H1 (cell line): ENCODE results near the gene RASL11B.

Experiments used
- CBX8 ChIP-seq: fragments of 300-800, 300-1000 bp; sonication (generic); IDR thresholded peaks from 2 replicates; pipeline ENCODE4 v1.7.1; 2016; ENCODE audit warnings: low read depth, low read length, borderline replicate concordance
- CHD2 ChIP-seq: IDR thresholded peaks from 2 replicates; pipeline ENCODE4 v1.6.1; 2012; ENCODE audit warnings: low read length, improper control_type of control experiment
- CREB1 ChIP-seq: IDR thresholded peaks from 2 replicates; pipeline ENCODE4 v1.6.1; 2012; ENCODE audit warnings: inconsistent platforms
- EP300 ChIP-seq, 2 experiments: IDR thresholded peaks; 1 replicate in 1 of 2; 2 replicates in 1 of 2; pipeline ENCODE4 v1.6.1; 2011 to 2012; ENCODE audit warnings: low read depth in 2 of 2, low read length in 2 of 2, mild to moderate bottlenecking in 2 of 2, borderline replicate concordance in 1 of 2, inconsistent platforms in 1 of 2, moderate library complexity in 1 of 2
- EZH2 ChIP-seq: fragments of 200-600 bp; sonication (generic); IDR thresholded peaks from 2 replicates; pipeline ENCODE4 v1.7.1; 2012; ENCODE audit warnings: low read depth, mild to moderate bottlenecking, moderate library complexity, low read length, inconsistent platforms; ENCODE audit not compliant: severe bottlenecking
- GABPA ChIP-seq: IDR thresholded peaks from 2 replicates; pipeline ENCODE4 v1.6.1; 2011; ENCODE audit warnings: mild to moderate bottlenecking, low read length, moderate library complexity, borderline replicate concordance; ENCODE audit not compliant: insufficient read depth
- NRF1 ChIP-seq: IDR thresholded peaks from 2 replicates; pipeline ENCODE4 v1.6.1; 2011; ENCODE audit warnings: mild to moderate bottlenecking, low read depth, low read length, improper control_type of control experiment
- PHF8 ChIP-seq: fragments of 200-600 bp; sonication (generic); conservative IDR thresholded peaks from 2 replicates; pipeline ENCODE4 v1.7.1; 2012; ENCODE audit warnings: low read depth, mild to moderate bottlenecking, inconsistent platforms, low read length, moderate library complexity
- POLR2A ChIP-seq, 2 experiments: IDR thresholded peaks; 1 replicate in 1 of 2; 2 replicates in 1 of 2; pipeline ENCODE4 v1.6.1; 2011; ENCODE audit warnings: low read depth in 2 of 2, low read length in 2 of 2, mild to moderate bottlenecking in 2 of 2; ENCODE audit errors: control extremely low read depth in 1 of 2
- POLR2AphosphoS5 ChIP-seq: IDR thresholded peaks from 2 replicates; pipeline ENCODE4 v1.6.1; 2011; ENCODE audit warnings: low read depth, low read length
- RAD21 ChIP-seq, 2 experiments: IDR thresholded peaks in 1 of 2; conservative IDR thresholded peaks in 1 of 2; 2 replicates each; pipeline ENCODE4 v1.6.1; 2011; ENCODE audit warnings: low read depth in 2 of 2, low read length in 2 of 2, improper control_type of control experiment in 1 of 2, inconsistent platforms in 1 of 2, mild to moderate bottlenecking in 1 of 2, moderate library complexity in 1 of 2
- SP1 ChIP-seq: IDR thresholded peaks from 2 replicates; pipeline ENCODE4 v1.6.1; 2011; ENCODE audit warnings: low read depth, low read length
- TAF7 ChIP-seq: optimal IDR thresholded peaks from 2 replicates; pipeline ENCODE3; 2011; ENCODE audit warnings: low read depth, mild to moderate bottlenecking, inconsistent platforms, low read length, moderate library complexity, borderline replicate concordance
- TF ChIP-seq, protein P1 (sequence below), 3 experiments: IDR thresholded peaks; 1 replicate in 2 of 3; 2 replicates in 1 of 3; pipeline versions ENCODE4 v1.5.1 to v1.6.1; 2011; ENCODE audit warnings: low read length in 3 of 3, mild to moderate bottlenecking in 3 of 3, inconsistent platforms in 2 of 3, low read depth in 1 of 3, moderate library complexity in 1 of 3; ENCODE audit not compliant: insufficient read depth in 1 of 3; ENCODE audit errors: control extremely low read depth in 1 of 3

GRCh38 chr4:52894443-52894842 lies 32.3 kb downstream of the RASL11B start:
- TF ChIP-seq PHF8 (no peak), EZH2 (no peak), NRF1 (no peak), EP300 (IDR thresholded peaks at IDR 0.05; ENCODE audit: borderline replicate concordance in 1 of 2, low read depth in 2 of 2, low read length in 2 of 2) (no peak), POLR2AphosphoS5 (no peak), SP1 (no peak), POLR2A (IDR thresholded peaks at IDR 0.05; ENCODE audit: control extremely low read depth in 1 of 2, low read depth in 2 of 2, low read length in 2 of 2) (no peak), CBX8 (no peak), TAF7 (no peak), RAD21 (IDR thresholded peaks at IDR 0.05 in 1 of 2, conservative IDR thresholded peaks at IDR 0.05 in 1 of 2; ENCODE audit: low read depth in 2 of 2, low read length in 2 of 2) (no peak), GABPA (no peak), CREB1 (no peak), CHD2 (no peak)
- TF ChIP-seq, protein P1, sequence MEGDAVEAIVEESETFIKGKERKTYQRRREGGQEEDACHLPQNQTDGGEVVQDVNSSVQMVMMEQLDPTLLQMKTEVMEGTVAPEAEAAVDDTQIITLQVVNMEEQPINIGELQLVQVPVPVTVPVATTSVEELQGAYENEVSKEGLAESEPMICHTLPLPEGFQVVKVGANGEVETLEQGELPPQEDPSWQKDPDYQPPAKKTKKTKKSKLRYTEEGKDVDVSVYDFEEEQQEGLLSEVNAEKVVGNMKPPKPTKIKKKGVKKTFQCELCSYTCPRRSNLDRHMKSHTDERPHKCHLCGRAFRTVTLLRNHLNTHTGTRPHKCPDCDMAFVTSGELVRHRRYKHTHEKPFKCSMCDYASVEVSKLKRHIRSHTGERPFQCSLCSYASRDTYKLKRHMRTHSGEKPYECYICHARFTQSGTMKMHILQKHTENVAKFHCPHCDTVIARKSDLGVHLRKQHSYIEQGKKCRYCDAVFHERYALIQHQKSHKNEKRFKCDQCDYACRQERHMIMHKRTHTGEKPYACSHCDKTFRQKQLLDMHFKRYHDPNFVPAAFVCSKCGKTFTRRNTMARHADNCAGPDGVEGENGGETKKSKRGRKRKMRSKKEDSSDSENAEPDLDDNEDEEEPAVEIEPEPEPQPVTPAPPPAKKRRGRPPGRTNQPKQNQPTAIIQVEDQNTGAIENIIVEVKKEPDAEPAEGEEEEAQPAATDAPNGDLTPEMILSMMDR (IDR thresholded peaks at IDR 0.05; ENCODE audit: control extremely low read depth in 1 of 3, insufficient read depth in 1 of 3, low read depth in 1 of 3, low read length in 3 of 3), result no peak
